SIG-M5 treated with dmso at 0.1 percent for 504 hours (cell line): ENCODE measurements around the gene STARD10.

ENCODE experiments used
- DNase-seq: peaks from one replicate; lab custom pipeline; 2025; ENCODE audit not compliant: unreplicated experiment; lab: John Stamatoyannopoulos, UW

STARD10 gene

DNA sequence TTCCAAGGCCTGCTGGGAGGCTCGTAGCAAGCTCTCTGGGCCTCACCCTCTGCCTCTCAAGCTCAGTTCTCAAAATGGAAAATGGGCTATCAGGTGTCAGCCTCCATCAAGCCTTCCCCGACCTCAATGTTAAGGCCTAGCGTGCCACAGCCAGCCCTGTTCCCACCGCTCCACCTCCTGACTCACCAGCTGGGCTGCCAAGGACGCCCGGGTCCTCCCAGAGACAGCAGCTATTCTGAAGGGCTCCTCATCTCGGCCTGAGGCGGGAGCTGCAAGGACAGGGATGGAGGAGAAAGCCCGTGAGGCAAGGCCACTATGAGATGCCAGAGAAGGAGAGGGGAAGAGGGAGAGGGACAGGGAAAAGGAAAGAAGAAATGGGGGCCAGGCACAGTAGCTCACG lies 61.5 kb downstream of the STARD10 start:
- DNase-seq = no peak

GRCh38 chr11:72730737-72731136 lies 63.1 kb downstream of the STARD10 start:
- no peak for DNase-seq

- no peak for DNase-seq
These were observed 63.6 kb downstream of the STARD10 start for GRCh38 chr11:72730243-72730642.

- DNase-seq = peak; percentile 11
These were observed 66.3 kb downstream of the STARD10 start for GRCh38 chr11:72727521-72727920.

DNA sequence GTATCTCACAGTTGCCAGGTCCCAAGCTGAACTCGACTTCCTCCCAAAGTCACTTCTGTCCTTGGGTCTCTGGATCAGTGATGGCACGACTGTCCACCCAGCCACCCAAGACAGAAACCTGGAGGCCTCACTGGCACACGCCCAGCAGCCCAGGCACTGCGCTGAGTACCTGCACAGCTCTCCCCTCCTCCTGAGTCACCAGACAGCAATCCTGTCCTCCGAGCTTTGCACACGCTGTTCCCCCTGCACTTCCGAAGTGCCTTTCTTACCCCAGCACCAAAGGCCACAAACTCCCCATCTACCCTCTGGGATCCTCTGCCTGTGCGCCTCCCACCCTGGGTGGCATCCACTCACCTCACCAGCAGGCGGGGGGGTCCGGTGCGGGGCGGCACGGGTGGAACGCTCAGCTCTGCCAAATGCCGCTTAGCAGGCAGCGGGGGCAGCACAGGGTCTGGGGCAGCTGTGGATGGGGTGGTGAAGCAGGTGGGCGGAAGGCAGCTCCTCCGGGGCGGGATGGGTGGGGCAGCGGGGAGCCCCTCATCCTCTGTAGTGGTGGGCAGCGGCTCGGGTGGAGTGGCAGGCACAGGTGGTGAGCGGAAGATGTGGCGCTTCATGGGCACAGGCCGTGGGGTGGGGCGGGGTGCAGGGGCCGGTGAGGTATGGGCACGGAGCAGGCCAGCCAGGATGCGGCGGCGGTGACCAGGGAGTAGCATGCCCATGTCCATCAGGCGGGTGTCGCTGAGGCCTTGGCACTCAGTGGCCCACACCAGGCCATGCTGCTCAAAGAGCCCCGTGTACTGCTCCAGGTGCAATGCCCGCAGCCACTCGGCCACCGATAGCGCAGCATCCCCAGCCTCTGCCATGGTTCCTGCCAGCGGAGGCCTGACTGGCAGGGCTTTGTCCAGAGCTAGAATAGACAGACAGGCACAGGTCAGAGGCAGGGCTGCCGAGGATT lies 67.3 kb downstream of the STARD10 start:
- DNase-seq = no peak

DNA sequence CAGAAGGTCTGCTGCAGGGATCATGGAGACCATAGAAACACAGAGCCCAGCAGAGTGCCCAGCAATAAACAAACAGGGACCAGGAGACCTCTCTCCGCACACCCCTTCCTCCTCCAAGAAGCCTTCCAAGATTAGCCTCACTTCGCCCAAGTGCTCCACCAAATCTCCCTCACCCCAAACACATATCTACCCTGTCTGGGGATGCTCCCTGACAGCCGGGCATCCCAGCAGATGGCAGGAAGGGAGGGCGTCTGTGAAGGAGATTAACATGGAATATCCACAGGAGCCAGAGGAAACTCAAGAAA lies 68.2 kb downstream of the STARD10 start:
- no peak for DNase-seq

GRCh38 chr11:72724851-72725723 lies 68.8 kb downstream of the STARD10 start:
- peak; percentile 72 for DNase-seq

GRCh38 chr11:72724021-72724551 lies 69.8 kb downstream of the STARD10 start:
- DNase-seq = no peak

GRCh38 chr11:72723508-72723907 lies 70.3 kb downstream of the STARD10 start:
- no peak for DNase-seq

DNA sequence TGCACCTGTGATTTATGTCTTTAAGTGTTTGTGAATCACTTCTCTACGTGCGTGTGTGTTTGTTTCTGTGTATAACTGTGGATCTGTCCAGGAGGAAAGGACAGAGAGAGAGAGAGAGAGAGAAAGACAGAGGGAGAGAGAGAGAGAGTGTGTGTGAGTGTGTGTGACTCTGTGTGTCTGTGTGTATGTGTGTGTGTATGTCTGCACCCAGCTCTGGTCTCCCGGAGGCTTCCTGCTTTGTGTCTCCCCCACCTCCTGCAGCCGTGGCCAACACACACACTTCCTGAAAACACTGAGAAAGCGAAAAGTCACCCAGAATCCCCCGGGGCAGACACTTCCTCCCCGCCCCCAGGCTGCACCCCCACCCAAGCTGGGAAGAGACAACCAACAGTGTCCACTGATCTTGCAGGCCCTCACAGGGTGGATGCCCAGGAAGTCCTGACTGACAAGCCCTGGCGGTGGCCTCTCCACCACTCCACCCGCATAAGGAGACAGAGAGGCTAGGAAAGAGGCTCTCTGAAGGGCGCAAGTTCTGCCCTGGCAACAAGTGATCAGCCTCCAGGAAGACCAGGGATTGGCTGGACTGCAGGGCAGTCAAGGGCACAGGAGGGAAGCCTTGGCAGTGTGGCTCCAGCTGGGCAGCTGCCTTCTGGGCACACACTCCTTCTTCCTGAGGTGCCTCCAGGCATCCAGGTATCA lies 71.6 kb downstream of the STARD10 start:
- peak; percentile 92 for DNase-seq

GRCh38 chr11:72721689-72722049 lies 72.2 kb downstream of the STARD10 start:
- no peak for DNase-seq

DNA sequence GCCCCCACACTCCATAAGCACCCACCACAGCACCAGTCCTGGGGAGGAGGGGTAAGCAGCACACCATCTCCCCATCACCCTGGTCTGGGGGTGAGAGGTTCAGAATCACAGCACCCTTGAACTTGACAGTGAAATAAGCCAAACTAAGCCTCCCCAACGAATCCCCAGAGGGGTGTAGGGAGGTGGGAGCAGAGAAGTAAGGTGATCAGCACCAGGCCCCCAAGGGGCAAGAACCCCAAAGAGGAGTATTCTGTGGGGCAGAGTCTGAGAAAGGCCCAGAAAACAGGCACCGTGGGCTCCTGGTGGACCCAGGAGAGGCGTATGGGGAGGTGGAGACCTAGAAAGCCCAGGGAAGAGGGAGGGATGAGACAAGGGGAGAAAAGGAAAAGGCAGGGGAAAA lies 72.6 kb downstream of the STARD10 start:
- DNase-seq = no peak

- DNase-seq = no peak
These were observed 73.1 kb downstream of the STARD10 start for GRCh38 chr11:72720784-72721183.

DNA sequence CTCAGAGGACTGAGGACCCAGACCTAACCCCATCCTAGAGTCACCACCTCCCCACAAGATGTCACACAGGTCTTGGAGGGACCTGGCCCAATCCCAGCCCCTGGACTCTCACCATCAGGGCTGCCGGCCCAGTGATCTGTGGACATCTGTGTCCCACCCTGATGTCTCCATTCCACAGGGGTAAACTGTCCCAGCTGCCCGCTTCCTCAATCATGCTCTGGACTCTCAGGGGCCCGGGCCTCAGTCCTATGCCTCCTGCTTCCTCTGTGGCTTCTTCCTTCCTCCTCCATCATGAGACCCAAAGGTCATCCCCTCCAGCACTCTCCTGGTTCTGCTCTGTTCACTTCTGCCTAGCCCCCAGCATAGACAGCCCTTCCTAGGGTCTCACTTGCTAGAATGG lies 73.8 kb downstream of the STARD10 start:
- DNase-seq = peak; percentile 6

- DNase-seq = no peak
These were observed 74.3 kb downstream of the STARD10 start for GRCh38 chr11:72719551-72719950.

GRCh38 chr11:72719144-72719543 lies 74.7 kb downstream of the STARD10 start:
- DNase-seq = no peak

GRCh38 chr11:72718101-72718501 lies 75.7 kb downstream of the STARD10 start:
- no peak for DNase-seq

GRCh38 chr11:72716788-72717435 lies 76.9 kb downstream of the STARD10 start:
- no peak for DNase-seq

GRCh38 chr11:72716290-72716689 lies 77.6 kb downstream of the STARD10 start:
- no peak for DNase-seq

GRCh38 chr11:72712841-72713240 lies 81.0 kb downstream of the STARD10 start:
- no peak for DNase-seq
